ENCODE results near the gene KLHL11. TPM values are rescaled to one million over a fixed set of nuclear protein-coding genes. Genes with fewer than 3 reads are reported as not detected.

Gene KLHL11
- polyA plus RNA-seq, 1 donor (not counting 4 experiments of a cell fraction or from before 2014, with no cell fraction given) = 5.2 TPM

GRCh38 chr17:41893384-41893783 lies 28.2 kb upstream of the KLHL11 start:
- H3K4me2 ChIP-seq (ENCODE audit: control insufficient read depth, extremely low read depth, insufficient read depth, low read depth, low read length) = no peak overlapping the region
- no peak for TF ChIP-seq EZH2 (IDR thresholded peaks at IDR 0.05; ENCODE audit: low read length)
- TF ChIP-seq CTCF (optimal IDR thresholded peaks at IDR 0.05 in 1 of 3, IDR thresholded peaks at IDR 0.05 in 1 of 3, conservative IDR thresholded peaks at IDR 0.05 in 1 of 3; ENCODE audit: extremely low read depth in 1 of 3, insufficient read depth in 2 of 3, low read length in 3 of 3) = no peak
- H3K79me2 ChIP-seq (ENCODE audit: control insufficient read depth, insufficient read depth, low read length) = peaks cover 15% of the 10 kb centered on the region
- peaks cover 10% of the 10 kb centered on the region for H4K20me1 ChIP-seq (ENCODE audit: control insufficient read depth, extremely low read depth, insufficient read depth, low read length)
- no peaks in the 10 kb centered on the region for H3K4me1 ChIP-seq (ENCODE audit: control insufficient read depth, extremely low read depth, insufficient read depth, low read length)
- H3K4me3 ChIP-seq (ENCODE audit: control insufficient read depth in 2 of 3, extremely low read depth in 1 of 3, insufficient read depth in 2 of 3, low read depth in 1 of 3, low read length in 3 of 3) = no peak overlapping the region
- H3K9me3 ChIP-seq (ENCODE audit: control insufficient read depth, low read depth, low read length) = no peaks in the 10 kb centered on the region
- H3K27ac ChIP-seq (ENCODE audit: control insufficient read depth, insufficient read depth, low read length) = no peak overlapping the region
- no peak overlapping the region for H2AFZ ChIP-seq (ENCODE audit: control insufficient read depth, low read length)
- FAIRE-seq (no peak), DNase-seq (ENCODE audit: low read depth, low spot score) (no peak)
- H3K36me3 ChIP-seq (ENCODE audit: control insufficient read depth in 2 of 2, extremely low read depth in 1 of 2, insufficient read depth in 2 of 2, low read length in 2 of 2) = peaks cover 68 to 78% of the 10 kb centered on the region in 2 experiments
- dilution Hi-C loops (cut with MboI; ENCODE audit: extremely low pct_ligation_motif_present, low sequenced_read_pairs) = no loop called here
- H3K27me3 ChIP-seq (ENCODE audit: control insufficient read depth, extremely low read depth, insufficient read depth, low read length) = no peaks in the 10 kb centered on the region
- no peak overlapping the region for H3K9ac ChIP-seq (ENCODE audit: control insufficient read depth, extremely low read depth, insufficient read depth, low read length)
- H3K9me1 ChIP-seq (ENCODE audit: control insufficient read depth, extremely low read depth, insufficient read depth, low read length) = no peaks in the 10 kb centered on the region

- no peak for DNase-seq (ENCODE audit: low read depth, low spot score)
- FAIRE-seq = no peak
- Histone ChIP-seq H3K9me1 (ENCODE audit: control insufficient read depth, extremely low read depth, insufficient read depth, low read length) (no peaks in the 10 kb centered on the region), H3K9me3 (ENCODE audit: control insufficient read depth, low read depth, low read length) (no peaks in the 10 kb centered on the region), H3K4me1 (ENCODE audit: control insufficient read depth, extremely low read depth, insufficient read depth, low read length) (no peaks in the 10 kb centered on the region), H3K79me2 (ENCODE audit: control insufficient read depth, insufficient read depth, low read length) (peaks cover 14% of the 10 kb centered on the region), H3K27me3 (ENCODE audit: control insufficient read depth, extremely low read depth, insufficient read depth, low read length) (no peaks in the 10 kb centered on the region), H3K27ac (ENCODE audit: control insufficient read depth, insufficient read depth, low read length) (no peak overlapping the region), H3K4me2 (ENCODE audit: control insufficient read depth, extremely low read depth, insufficient read depth, low read depth, low read length) (no peak overlapping the region), H3K36me3 (ENCODE audit: control insufficient read depth in 2 of 2, extremely low read depth in 1 of 2, insufficient read depth in 2 of 2, low read length in 2 of 2) (peaks cover 66 to 79% of the 10 kb centered on the region in 2 experiments), H3K9ac (ENCODE audit: control insufficient read depth, extremely low read depth, insufficient read depth, low read length) (no peak overlapping the region), H2AFZ (ENCODE audit: control insufficient read depth, low read length) (no peak overlapping the region), H4K20me1 (ENCODE audit: control insufficient read depth, extremely low read depth, insufficient read depth, low read length) (peaks cover 10% of the 10 kb centered on the region), H3K4me3 (ENCODE audit: control insufficient read depth in 2 of 3, extremely low read depth in 1 of 3, insufficient read depth in 2 of 3, low read depth in 1 of 3, low read length in 3 of 3) (no peak overlapping the region)
- dilution Hi-C loops (cut with MboI; ENCODE audit: extremely low pct_ligation_motif_present, low sequenced_read_pairs) = no loop called here
- TF ChIP-seq EZH2 (IDR thresholded peaks at IDR 0.05; ENCODE audit: low read length) = no peak
- no peak for TF ChIP-seq CTCF (optimal IDR thresholded peaks at IDR 0.05 in 1 of 3, IDR thresholded peaks at IDR 0.05 in 1 of 3, conservative IDR thresholded peaks at IDR 0.05 in 1 of 3; ENCODE audit: extremely low read depth in 1 of 3, insufficient read depth in 2 of 3, low read length in 3 of 3)
Measured at GRCh38 chr17:41892021-41892376, 26.8 kb upstream of the KLHL11 start.

Data from keratinocyte (primary cell).